Medulla oblongata (tissue), 1 donor: ENCODE measurements around the gene MSI2.

Experiments
- DNase-seq: peaks from one replicate; pipeline ENCODE4 v3.0.0-alpha.2; 2015; ENCODE audit errors: extremely low spot score

The MSI2 gene

GRCh38 chr17:57391857-57392471 is 135.6 kb downstream of the MSI2 start:
- DNase-seq = no peak

GRCh38 chr17:57393368-57393767 is 137.0 kb downstream of the MSI2 start:
- no peak for DNase-seq

GRCh38 chr17:57394375-57394774 is 138.1 kb downstream of the MSI2 start:
- no peak for DNase-seq

GRCh38 chr17:57395721-57396321 is 139.5 kb downstream of the MSI2 start:
- DNase-seq = no peak

GRCh38 chr17:57396511-57396921 is 140.2 kb downstream of the MSI2 start:
- DNase-seq = no peak

GRCh38 chr17:57397402-57397801 is 141.1 kb downstream of the MSI2 start:
- peak; percentile 74 for DNase-seq

GRCh38 chr17:57399690-57400089 is 143.4 kb downstream of the MSI2 start:
- no peak for DNase-seq

GRCh38 chr17:57400648-57401047 is 144.3 kb downstream of the MSI2 start:
- no peak for DNase-seq

- no peak for DNase-seq
Measured at GRCh38 chr17:57401556-57402488, 145.5 kb downstream of the MSI2 start.

- DNase-seq = no peak
Measured at GRCh38 chr17:57402681-57403180, 146.4 kb downstream of the MSI2 start.

GRCh38 chr17:57403236-57403635 is 146.9 kb downstream of the MSI2 start:
- DNase-seq = peak; percentile 88

GRCh38 chr17:57404073-57404472 is 147.8 kb downstream of the MSI2 start:
- DNase-seq = no peak

GRCh38 chr17:57404795-57405490 is 148.6 kb downstream of the MSI2 start:
- DNase-seq = no peak

GRCh38 chr17:57405491-57406072 is 149.3 kb downstream of the MSI2 start:
- no peak for DNase-seq

GRCh38 chr17:57406131-57406980 is 150.0 kb downstream of the MSI2 start:
- DNase-seq = peak; percentile 94

GRCh38 chr17:57406981-57407286 is 150.6 kb downstream of the MSI2 start:
- DNase-seq = no peak

- peak; percentile 65 for DNase-seq
Measured at GRCh38 chr17:57407287-57408070, 151.2 kb downstream of the MSI2 start.

- peak; percentile 77 for DNase-seq
Measured at GRCh38 chr17:57408071-57408811, 151.9 kb downstream of the MSI2 start.

GRCh38 chr17:57410169-57410568 is 153.8 kb downstream of the MSI2 start:
- no peak for DNase-seq
